ENCODE results near the gene SPOP. TPM values are rescaled to one million over a fixed set of nuclear protein-coding genes. Genes with fewer than 3 reads are reported as not detected.

Gene SPOP
- total and polyA plus RNA-seq, 2 experiments from 2014 or later = 51.2 to 65.7 TPM

GRCh38 chr17:49670002-49670401, 7.9 kb downstream of the SPOP start:
- H3K79me2 ChIP-seq = peaks cover 99% of the 10 kb centered on the region
- no peaks in the 10 kb centered on the region for H3K9me2 ChIP-seq (replicated peaks; ENCODE audit: insufficient read depth)
- H3K27me3 ChIP-seq = no peaks in the 10 kb centered on the region
- H4K20me1 ChIP-seq (ENCODE audit: insufficient read depth, poor library complexity, severe bottlenecking) = peaks cover 51% of the 10 kb centered on the region
- H3K4me3 ChIP-seq = no peak overlapping the region
- 96% methylated on average over 1 of the region's 1 CpG for WGBS (ENCODE audit: low lambda C conversion rate, missing lambda C conversion rate)
- no peaks in the 10 kb centered on the region for H3K9me3 ChIP-seq (ENCODE audit: low read depth)
- no peak for TF ChIP-seq CTCF (IDR thresholded peaks at IDR 0.05; ENCODE audit: poor library complexity)
- no peak for TF ChIP-seq EZH2phosphoT487 (IDR thresholded peaks at IDR 0.05; ENCODE audit: low read depth, severe bottlenecking, unreplicated experiment)
- no peak for TF ChIP-seq EZH2 (IDR thresholded peaks at IDR 0.05; ENCODE audit: borderline replicate concordance)
- H3K36me3 ChIP-seq (replicated peaks; ENCODE audit: insufficient read depth, low read depth) = no peaks in the 10 kb centered on the region
- H3K4me1 ChIP-seq (ENCODE audit: insufficient read depth) = no peaks in the 10 kb centered on the region
- no peak overlapping the region for H2AFZ ChIP-seq
- no peak overlapping the region for H3K27ac ChIP-seq
- no peak overlapping the region for H3K4me2 ChIP-seq
- no peak for DNase-seq (ENCODE audit: low spot score)

- peaks cover 37% of the 10 kb centered on the region for H4K20me1 ChIP-seq (ENCODE audit: insufficient read depth, poor library complexity, severe bottlenecking)
- no peaks in the 10 kb centered on the region for H3K9me2 ChIP-seq (replicated peaks; ENCODE audit: insufficient read depth)
- no peak overlapping the region for H3K4me3 ChIP-seq
- no peak overlapping the region for H3K27ac ChIP-seq
- H3K36me3 ChIP-seq (replicated peaks; ENCODE audit: insufficient read depth, low read depth) = no peaks in the 10 kb centered on the region
- TF ChIP-seq EZH2 (IDR thresholded peaks at IDR 0.05; ENCODE audit: borderline replicate concordance) = no peak
- no peak for TF ChIP-seq EZH2phosphoT487 (IDR thresholded peaks at IDR 0.05; ENCODE audit: low read depth, severe bottlenecking, unreplicated experiment)
- TF ChIP-seq CTCF (IDR thresholded peaks at IDR 0.05; ENCODE audit: poor library complexity) = no peak
- no peaks in the 10 kb centered on the region for H3K9me3 ChIP-seq (ENCODE audit: low read depth)
- H2AFZ ChIP-seq = no peak overlapping the region
- H3K79me2 ChIP-seq = peaks cover 99% of the 10 kb centered on the region
- no peaks in the 10 kb centered on the region for H3K4me1 ChIP-seq (ENCODE audit: insufficient read depth)
- no peak for DNase-seq (ENCODE audit: low spot score)
- 94% methylated on average over 2 of the region's 2 CpGs for WGBS (ENCODE audit: low lambda C conversion rate, missing lambda C conversion rate)
- no peaks in the 10 kb centered on the region for H3K27me3 ChIP-seq
- no peak overlapping the region for H3K4me2 ChIP-seq
These were observed 10.0 kb downstream of the SPOP start for GRCh38 chr17:49667854-49668253.

- no peaks in the 10 kb centered on the region for H3K4me1 ChIP-seq (ENCODE audit: insufficient read depth)
- WGBS (ENCODE audit: low lambda C conversion rate, missing lambda C conversion rate) = 82% methylated on average over 3 of the region's 3 CpGs
- no peak overlapping the region for H3K4me2 ChIP-seq
- H3K36me3 ChIP-seq (replicated peaks; ENCODE audit: insufficient read depth, low read depth) = no peaks in the 10 kb centered on the region
- no peak for DNase-seq (ENCODE audit: low spot score)
- H3K79me2 ChIP-seq = peaks cover 99% of the 10 kb centered on the region
- no peak overlapping the region for H2AFZ ChIP-seq
- no peak overlapping the region for H3K27ac ChIP-seq
- no peaks in the 10 kb centered on the region for H3K9me2 ChIP-seq (replicated peaks; ENCODE audit: insufficient read depth)
- H3K4me3 ChIP-seq = no peak overlapping the region
- H3K27me3 ChIP-seq = no peaks in the 10 kb centered on the region
- TF ChIP-seq EZH2 (IDR thresholded peaks at IDR 0.05; ENCODE audit: borderline replicate concordance) (no peak), EZH2phosphoT487 (IDR thresholded peaks at IDR 0.05; ENCODE audit: low read depth, severe bottlenecking, unreplicated experiment) (no peak), CTCF (IDR thresholded peaks at IDR 0.05; ENCODE audit: poor library complexity) (no peak)
- H3K9me3 ChIP-seq (ENCODE audit: low read depth) = no peaks in the 10 kb centered on the region
- H4K20me1 ChIP-seq (ENCODE audit: insufficient read depth, poor library complexity, severe bottlenecking) = peaks cover 15% of the 10 kb centered on the region
These were observed 13.1 kb downstream of the SPOP start for GRCh38 chr17:49664706-49665211.
